Liver (tissue), 9 donors: ENCODE measurements around the gene PHF3. TPM values are rescaled to one million over a fixed set of nuclear protein-coding genes. Genes with fewer than 3 reads are reported as not detected.
A peak's percentile ranks its signal among the peaks of the same experiment; 100 is the strongest.
"Not testable (repeated sequence)": the region's sequence is repeated elsewhere in the genome, so short reads cannot be mapped to it uniquely, and the experiment has no call there.

Experiments used
- DNase-seq: peaks from one replicate; pipeline ENCODE4 v3.0.0-alpha.2; 2017; ENCODE audit warnings: low spot score
- H3K27ac ChIP-seq, 2 donors: one replicate each; pipeline ENCODE4 v1.7.0; 2013; ENCODE audit warnings: inconsistent platforms in 2 of 2, low read length in 2 of 2, control low read depth in 1 of 2, low read depth in 1 of 2, mild to moderate bottlenecking in 1 of 2
- H3K27me3 ChIP-seq, 4 donors: one replicate each; pipeline versions ENCODE4 v1.6.1 to v1.7.0; 2013; ENCODE audit warnings: low read length in 3 of 4, inconsistent platforms in 1 of 4, mild to moderate bottlenecking in 1 of 4, moderate library complexity in 1 of 4; ENCODE audit not compliant: control insufficient read depth in 4 of 4, insufficient read depth in 4 of 4
- H3K36me3 ChIP-seq, 4 donors: one replicate each; pipeline versions ENCODE4 v1.6.1 to v1.7.0; 2013; ENCODE audit warnings: low read length in 3 of 4, mild to moderate bottlenecking in 3 of 4, low read depth in 1 of 4, moderate library complexity in 1 of 4; ENCODE audit not compliant: control insufficient read depth in 4 of 4, insufficient read depth in 3 of 4
- H3K4me1 ChIP-seq, 4 donors: one replicate each; pipeline versions ENCODE4 v1.6.1 to v1.7.0; 2013; ENCODE audit warnings: low read length in 3 of 4, mild to moderate bottlenecking in 3 of 4, moderate library complexity in 1 of 4; ENCODE audit not compliant: control insufficient read depth in 4 of 4, insufficient read depth in 4 of 4
- H3K4me3 ChIP-seq, 3 donors: one replicate each; pipeline versions ENCODE4 v1.6.1 to v1.7.0; 2013; ENCODE audit warnings: low read length in 3 of 3, control low read depth in 1 of 3, low read depth in 1 of 3, mild to moderate bottlenecking in 1 of 3
- H3K9ac ChIP-seq, 2 donors: one replicate each; pipeline ENCODE4 v1.7.0; 2013; ENCODE audit warnings: low read length in 2 of 2, mild to moderate bottlenecking in 2 of 2, moderate library complexity in 2 of 2, control low read depth in 1 of 2, low read depth in 1 of 2
- H3K9me3 ChIP-seq, 4 donors: one replicate each; pipeline versions ENCODE4 v1.6.1 to v1.7.0; 2013; ENCODE audit warnings: low read length in 3 of 4; ENCODE audit not compliant: control insufficient read depth in 4 of 4
- EGR1 ChIP-seq, 2 donors: IDR thresholded peaks; 2 replicates each; pipeline ENCODE4 v1.6.1; 2016 to 2018; ENCODE audit warnings: antibody characterized with exemption in 2 of 2, low read depth in 2 of 2
- FOXA2 ChIP-seq: IDR thresholded peaks from 2 replicates; pipeline ENCODE4 v1.6.1; 2016; ENCODE audit warnings: antibody characterized with exemption
- HNF4A ChIP-seq, 2 donors: conservative IDR thresholded peaks; 2 replicates each; pipeline ENCODE4 v1.6.1; 2016; ENCODE audit warnings: antibody characterized with exemption in 2 of 2, mild to moderate bottlenecking in 2 of 2
- HNF4G ChIP-seq: IDR thresholded peaks from 2 replicates; pipeline ENCODE4 v1.6.1; 2016; ENCODE audit warnings: antibody characterized with exemption
- JUND ChIP-seq, 2 donors: IDR thresholded peaks; 2 replicates each; pipeline ENCODE4 v1.6.1; 2016; ENCODE audit warnings: antibody characterized with exemption in 2 of 2
- MAX ChIP-seq: IDR thresholded peaks from 2 replicates; pipeline ENCODE4 v1.6.1; 2016; ENCODE audit warnings: antibody characterized with exemption
- NR2F2 ChIP-seq: IDR thresholded peaks from 2 replicates; pipeline ENCODE4 v1.6.1; 2016; ENCODE audit warnings: antibody characterized with exemption
- RAD21 ChIP-seq, 2 donors: IDR thresholded peaks; 2 replicates each; pipeline ENCODE4 v1.6.1; 2016; ENCODE audit warnings: antibody characterized with exemption in 2 of 2, mild to moderate bottlenecking in 2 of 2
- REST ChIP-seq: IDR thresholded peaks from 2 replicates; pipeline ENCODE4 v1.6.1; 2016; ENCODE audit warnings: antibody characterized with exemption, mild to moderate bottlenecking
- RXRA ChIP-seq, 2 donors: IDR thresholded peaks; 2 replicates each; pipeline ENCODE4 v1.6.1; 2017 to 2018; ENCODE audit warnings: antibody characterized with exemption in 2 of 2, mild to moderate bottlenecking in 1 of 2
- TAF1 ChIP-seq: conservative IDR thresholded peaks from 2 replicates; pipeline ENCODE4 v1.6.1; 2016; ENCODE audit warnings: antibody characterized with exemption, mild to moderate bottlenecking
- YY1 ChIP-seq: IDR thresholded peaks from 2 replicates; pipeline ENCODE4 v1.6.1; 2016; ENCODE audit warnings: antibody characterized with exemption, mild to moderate bottlenecking
- ZBTB33 ChIP-seq: IDR thresholded peaks from 2 replicates; pipeline ENCODE4 v1.6.1; 2016; ENCODE audit warnings: antibody characterized with exemption
- WGBS: extraction: QIAGEN DNeasy Blood & Tissue Kit; methylation state at CpG from one replicate; pipeline ENCODE4 v1.1.7; 2013; 5-methylcytosine and 5-hydroxymethylcytosine counted together
- polyA plus RNA-seq, 2 donors: library from polyadenylated mRNA; stranded (reverse) in 1 of 2; unstranded in 1 of 2; fragments of 200-250 nt in 1 of 2; fragments of >200 nt in 1 of 2; fragmentation: Nextera tagmentation in 1 of 2; extraction: Ambion mirVana in 1 of 2; gene quantifications; one replicate each; pipeline versions ENCODE4 v1.2.1 to v1.2.3, GENCODE V29; 2013 to 2015
- total RNA-seq, 2 donors: library from RNA; depleted of rRNA; stranded (reverse); fragments of >200 nt; gene quantifications; one replicate each; pipeline ENCODE4 v1.2.3, GENCODE V29; 2014
- TF ChIP-seq, protein P1 (sequence below): IDR thresholded peaks from 2 replicates; pipeline ENCODE4 v1.6.1; 2016; ENCODE audit warnings: antibody characterized with exemption
- donor health status: healthy.
- donor health status: healthy.
- donor health status: healthy.
- donor health status: healthy.
- donor health status: healthy.

The PHF3 gene
- total and polyA plus RNA-seq, 4 donors, result 7.7 to 38.9 (median 25.1) TPM

DNA sequence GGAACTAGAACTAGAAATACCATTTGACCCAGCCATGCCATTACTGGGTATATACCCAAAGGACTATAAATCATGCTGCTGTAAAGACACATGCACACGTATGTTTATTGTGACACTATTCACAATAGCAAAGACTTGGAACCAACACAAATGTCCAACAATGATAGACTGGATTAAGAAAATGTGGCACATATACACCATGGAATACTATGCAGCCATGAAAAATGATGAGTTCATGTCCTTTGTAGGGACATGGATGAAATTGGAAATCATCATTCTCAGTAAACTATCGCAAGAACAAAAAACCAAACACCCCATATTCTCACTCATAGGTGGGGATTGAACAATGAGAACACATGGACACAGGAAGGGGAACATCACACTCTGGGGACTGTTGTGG lies 102.6 kb downstream of the PHF3 start:
- WGBS, result 100% methylated on average over 2 of the region's 2 CpGs

GRCh38 chr6:63739094-63739687 lies 103.6 kb downstream of the PHF3 start:
- Histone ChIP-seq H3K9ac (no peak overlapping the region), H3K4me3 (no peak overlapping the region), H3K9me3 (no peaks in the 10 kb centered on the region), H3K4me1 (peaks cover 0 to 18% (median 5%) of the 10 kb centered on the region in 4 donors), H3K36me3 (no peaks in the 10 kb centered on the region), H3K27ac (no peak overlapping the region), H3K27me3 (no peaks in the 10 kb centered on the region)
- no peak for DNase-seq
- no peak for TF ChIP-seq RXRA (IDR thresholded peaks at IDR 0.05)
- peak; percentile 12 to 35 for TF ChIP-seq HNF4A (conservative IDR thresholded peaks at IDR 0.05)
- no peak for TF ChIP-seq YY1
- 8% methylated on average over 1 of the region's 1 CpG for WGBS

More for the DNA sequence above, 102.6 kb downstream of the PHF3 start:
- H3K36me3 ChIP-seq, H3K27ac ChIP-seq, H3K4me1 ChIP-seq, DNase-seq, H3K9me3 ChIP-seq, H3K4me3 ChIP-seq, H3K27me3 ChIP-seq, H3K9ac ChIP-seq: not testable (repeated sequence)

DNA sequence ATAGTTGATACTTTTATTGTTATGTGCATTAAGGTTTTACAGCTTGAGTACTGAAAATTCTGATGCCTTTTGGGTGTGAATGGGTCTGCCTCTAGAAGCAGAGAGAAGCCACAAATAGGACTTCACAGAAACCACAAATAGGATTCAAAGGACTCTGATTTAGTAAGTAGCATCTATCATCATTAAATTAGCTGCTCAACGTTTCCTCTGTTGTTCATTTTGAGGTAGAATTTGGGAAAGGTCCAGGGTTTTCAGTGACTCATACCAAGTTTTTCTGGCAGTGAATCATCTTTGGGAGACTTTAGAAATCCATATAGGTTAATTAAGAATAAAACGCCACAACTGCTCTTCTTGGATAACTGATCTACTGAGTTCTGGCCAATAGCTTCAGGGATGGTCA lies 105.1 kb downstream of the PHF3 start:
- DNase-seq, result no peak
- Histone ChIP-seq H3K9me3 (no peaks in the 10 kb centered on the region), H3K9ac (no peak overlapping the region), H3K27ac (no peak overlapping the region), H3K27me3 (no peaks in the 10 kb centered on the region), H3K4me1 (peaks cover 0 to 22% (median 7%) of the 10 kb centered on the region in 4 donors), H3K36me3 (no peaks in the 10 kb centered on the region), H3K4me3 (no peak overlapping the region)
- TF ChIP-seq NR2F2, result no peak
- no peak for TF ChIP-seq TAF1
- no peak for TF ChIP-seq MAX
- no peak for TF ChIP-seq JUND (IDR thresholded peaks at IDR 0.05)
- no peak for TF ChIP-seq FOXA2
- 54% methylated on average over 2 of the region's 2 CpGs for WGBS

GRCh38 chr6:63742060-63742459 lies 106.5 kb downstream of the PHF3 start:
- no peaks in the 10 kb centered on the region for H3K36me3 ChIP-seq

More at GRCh38 chr6:63742060-63742459, 106.5 kb downstream of the PHF3 start:
- TF ChIP-seq FOXA2 (no peak), NR2F2 (no peak), YY1 (no peak), HNF4A (conservative IDR thresholded peaks at IDR 0.05) (no peak), RAD21 (IDR thresholded peaks at IDR 0.05) (no peak), HNF4G (no peak), JUND (IDR thresholded peaks at IDR 0.05) (no peak), TAF1 (no peak), REST (no peak), ZBTB33 (no peak), EGR1 (IDR thresholded peaks at IDR 0.05; ENCODE audit: low read depth in 2 of 2) (no peak)
- TF ChIP-seq, protein P1, sequence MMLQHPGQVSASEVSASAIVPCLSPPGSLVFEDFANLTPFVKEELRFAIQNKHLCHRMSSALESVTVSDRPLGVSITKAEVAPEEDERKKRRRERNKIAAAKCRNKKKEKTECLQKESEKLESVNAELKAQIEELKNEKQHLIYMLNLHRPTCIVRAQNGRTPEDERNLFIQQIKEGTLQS, result no peak
- Histone ChIP-seq H3K4me1 (peaks cover 0 to 22% (median 7%) of the 10 kb centered on the region in 4 donors), H3K9me3 (no peaks in the 10 kb centered on the region), H3K27ac (no peak overlapping the region), H3K4me3 (no peak overlapping the region), H3K27me3 (no peaks in the 10 kb centered on the region), H3K9ac (no peak overlapping the region)
- no peak for DNase-seq
